A549 (cell line): Measurements from ENCODE around the gene CLEC2L. TPM values are rescaled to one million over a fixed set of nuclear protein-coding genes. Genes with fewer than 3 reads are reported as not detected.

ENCODE experiments used
- ATAC-seq, 2 experiments: fragments of 200-7000 bp in 1 of 2; fragments of >200 bp in 1 of 2; cut with Nextera tagmentation in 1 of 2; cut with Tn5 transposase in 1 of 2; 3 replicates each; pipeline versions ENCODE4 v1.8.0 to v1.9.1; 2018 to 2020; ENCODE audit warnings: mild to moderate bottlenecking in 1 of 2, moderate library complexity in 1 of 2
- CTCF ChIA-PET: fragments of 300-600 bp; sonication (Branson Sonifier 250); formaldehyde crosslinking; extraction: SDS; loops from one replicate; lab custom pipeline; 2021; ENCODE audit warnings: antibody characterized with exemption, inconsistent platforms; lab: Yijun Ruan, JAX
- POLR2A ChIA-PET: fragments of 350-600 bp; formaldehyde crosslinking; extraction: SDS; loops from one replicate; lab custom pipeline; 2021; ENCODE audit warnings: antibody characterized with exemption, inconsistent platforms; lab: Yijun Ruan, JAX
- DNase-seq, 2 experiments: peaks; one replicate each; pipeline versions ENCODE4 v3.0.0 to v3.0.0-alpha.2; 2011 to 2016; ENCODE audit warnings: low read depth in 1 of 2, low spot score in 1 of 2
- FAIRE-seq: peaks from 2 replicates; lab custom pipeline; 2011; peaks lifted over from hg19 to GRCh38; lab: Jason Lieb, UNC
- H3K27ac ChIP-seq, 2 experiments: fragments of >200 bp; sonication (Bioruptor Twin); formaldehyde crosslinking; 3 replicates each; pipeline ENCODE4 v1.5.1; 2016 to 2017
- H3K4me1 ChIP-seq: fragments of >200 bp; sonication (Bioruptor Twin); formaldehyde crosslinking; 3 replicates; pipeline ENCODE4 v1.6.1; 2016
- H3K4me2 ChIP-seq: fragments of >200 bp; sonication (Bioruptor Twin); formaldehyde crosslinking; 3 replicates; pipeline ENCODE4 v1.6.1; 2016
- H3K4me3 ChIP-seq: fragments of >200 bp; sonication (Bioruptor Twin); formaldehyde crosslinking; 3 replicates; pipeline ENCODE4 v1.5.1; 2016
- H3K9me3 ChIP-seq: fragments of >200 bp; sonication (Bioruptor Twin); formaldehyde crosslinking; 3 replicates; pipeline ENCODE4 v1.6.1; 2016
- CHD4 ChIP-seq: fragments of 200-600 bp; sonication (generic); IDR thresholded peaks from 2 replicates; pipeline ENCODE4 v1.6.1; 2016; ENCODE audit warnings: antibody characterized with exemption, mild to moderate bottlenecking, borderline replicate concordance
- EHF ChIP-seq: fragments of 250-450 bp; sonication (Bioruptor Pico); IDR thresholded peaks from 2 replicates; pipeline ENCODE4 v1.5.0; 2020; ENCODE audit warnings: mild to moderate bottlenecking
- ESRRA ChIP-seq: fragments of 150-350 bp; IDR thresholded peaks from 2 replicates; pipeline ENCODE4 v1.6.1; 2014; ENCODE audit warnings: mild to moderate bottlenecking, low read length, borderline replicate concordance
- FOSB ChIP-seq: fragments of 250-450 bp; sonication (Bioruptor Pico); IDR thresholded peaks from 2 replicates; pipeline ENCODE4 v1.5.0; 2020; ENCODE audit warnings: mild to moderate bottlenecking, moderate library complexity
- FOSL2 ChIP-seq, 2 experiments: fragments of 450-650 bp in 1 of 2; fragments of >200 bp in 1 of 2; sonication (Bioruptor Twin) in 1 of 2; formaldehyde crosslinking; IDR thresholded peaks; 2 replicates each; pipeline versions ENCODE4 v1.5.0 to v1.6.1; 2016 to 2020; ENCODE audit warnings: mild to moderate bottlenecking in 1 of 2, moderate library complexity in 1 of 2
- GATA3 ChIP-seq: IDR thresholded peaks from 2 replicates; pipeline ENCODE4 v1.6.1; 2012; ENCODE audit warnings: borderline replicate concordance
- KDM5A ChIP-seq: fragments of 200-600 bp; sonication (generic); IDR thresholded peaks from 2 replicates; pipeline ENCODE4 v1.6.1; 2016; ENCODE audit warnings: antibody characterized with exemption, mild to moderate bottlenecking
- MYC ChIP-seq: IDR thresholded peaks from 2 replicates; pipeline ENCODE4 v1.6.1; 2012; ENCODE audit warnings: mild to moderate bottlenecking, inconsistent platforms, low read length, improper control_type of control experiment, borderline replicate concordance
- NR3C1 ChIP-seq: fragments of >200 bp; sonication (Bioruptor Twin); formaldehyde crosslinking; IDR thresholded peaks from 3 replicates; pipeline ENCODE4 v1.6.1; 2017
- PHF8 ChIP-seq: fragments of 200-600 bp; sonication (generic); IDR thresholded peaks from 2 replicates; pipeline ENCODE4 v1.6.1; 2016; ENCODE audit warnings: low read depth, mild to moderate bottlenecking, antibody characterized with exemption, moderate library complexity, borderline replicate concordance
- POLR2AphosphoS2 ChIP-seq: conservative IDR thresholded peaks from 2 replicates; pipeline ENCODE4 v1.6.1; 2012; ENCODE audit warnings: low read length, improper control_type of control experiment, inconsistent platforms
- RAD21 ChIP-seq, 2 experiments: fragments of >200 bp in 1 of 2; sonication (Bioruptor Twin) in 1 of 2; formaldehyde crosslinking in 1 of 2; IDR thresholded peaks in 1 of 2; conservative IDR thresholded peaks in 1 of 2; 2 replicates in 1 of 2; 3 replicates in 1 of 2; pipeline ENCODE4 v1.6.1; 2012 to 2018; ENCODE audit warnings: inconsistent platforms in 1 of 2
- RNF2 ChIP-seq: fragments of 200-600 bp; sonication (generic); IDR thresholded peaks from 2 replicates; pipeline ENCODE4 v1.6.1; 2016; ENCODE audit warnings: low read depth, mild to moderate bottlenecking, antibody characterized with exemption, moderate library complexity, borderline replicate concordance
- TFCP2L1 ChIP-seq: fragments of 250-450 bp; sonication (Bioruptor Pico); IDR thresholded peaks from 2 replicates; pipeline ENCODE4 v1.5.0; 2021; ENCODE audit warnings: mild to moderate bottlenecking
- TP53 ChIP-seq: fragments of 250-450 bp; sonication (Bioruptor Pico); IDR thresholded peaks from 2 replicates; pipeline ENCODE4 v1.5.0; 2021; ENCODE audit warnings: mild to moderate bottlenecking, moderate library complexity
- WGBS: methylation state at CpG from one replicate; pipeline ENCODE4 v1.1.6; 2017; ENCODE audit errors: missing lambda C conversion rate; 5-methylcytosine and 5-hydroxymethylcytosine counted together
- polyA plus RNA-seq, 4 experiments: library from polyadenylated mRNA; depleted of rRNA in 3 of 4; stranded (reverse); fragments of >200 nt; fragmentation: RNase III in 1 of 4; extraction: RNeasy Plus Mini Kit Qiagen cat#74134 plus additional on column Dnase treatment in 1 of 4; gene quantifications; 2 replicates in 3 of 4; 3 replicates in 1 of 4; pipeline ENCODE4 v1.2.3, GENCODE V29; 2011 to 2017
- TF ChIP-seq, protein P1 (sequence below): fragments of 450-650 bp; IDR thresholded peaks from 2 replicates; pipeline ENCODE4 v1.6.1; 2014; ENCODE audit warnings: antibody characterized with exemption
- TF ChIP-seq, protein P2 (sequence below): fragments of >200 bp; sonication (Bioruptor Twin); formaldehyde crosslinking; IDR thresholded peaks from 3 replicates; pipeline ENCODE4 v1.5.1; 2016
- TF ChIP-seq, protein P3 (sequence below): fragments of 250-450 bp; sonication (Bioruptor Pico); IDR thresholded peaks from 2 replicates; pipeline ENCODE4 v1.5.0; 2020; ENCODE audit warnings: low read depth, mild to moderate bottlenecking, moderate library complexity
- TF ChIP-seq, protein P4 (sequence below): fragments of >200 bp; sonication (Bioruptor Twin); formaldehyde crosslinking; IDR thresholded peaks from 2 replicates; pipeline ENCODE4 v1.6.1; 2016
- TF ChIP-seq, protein P5 (sequence below): fragments of >200 bp; sonication (Bioruptor Twin); formaldehyde crosslinking; IDR thresholded peaks from 3 replicates; pipeline ENCODE4 v1.6.1; 2016

The CLEC2L gene
- polyA plus RNA-seq, 2 of the 4 experiments (the other 2 are of a cell fraction), result 0.28 TPM; not detected in 1

DNA sequence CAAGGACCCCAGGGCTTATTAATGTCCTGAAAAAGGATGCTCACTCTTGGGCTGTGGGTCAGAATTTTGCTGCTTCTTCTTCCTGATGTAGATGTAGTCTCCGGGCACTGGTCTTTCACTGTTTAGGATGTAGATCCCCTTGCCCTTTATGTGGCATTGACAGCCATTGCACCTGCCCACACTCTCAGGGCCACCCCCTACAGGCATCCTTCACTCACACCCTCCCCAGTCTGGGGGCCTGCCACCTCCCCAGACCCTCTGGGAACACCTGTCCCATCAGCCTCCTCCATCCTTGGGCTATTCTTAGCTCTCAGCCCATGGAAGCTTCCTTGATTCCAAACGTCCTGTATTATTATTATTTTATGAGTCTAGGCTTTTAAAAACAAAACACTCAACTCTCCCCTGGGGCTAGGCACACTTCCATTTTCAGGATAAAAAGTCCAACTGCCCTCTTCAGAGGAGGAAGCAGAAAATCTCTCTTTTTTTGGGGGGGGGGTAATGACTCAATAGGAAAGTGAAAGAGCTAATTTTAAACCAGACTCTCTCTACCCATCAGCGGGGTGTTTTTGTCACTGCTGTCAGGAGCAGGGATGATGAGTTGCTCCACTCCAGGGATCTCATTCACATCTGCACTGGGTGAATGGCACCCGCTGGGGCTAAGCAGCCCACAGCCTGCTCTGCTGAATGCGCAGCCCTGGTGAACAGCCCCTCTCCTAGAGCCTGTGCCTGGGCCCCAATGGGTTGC, 28.5 kb upstream of the CLEC2L start:
- H3K9me3 ChIP-seq, result 0 out of 3 replicates have a peak, but pooled peaks cover 4% of the 10 kb centered on the region
- no peak overlapping the region for H3K4me2 ChIP-seq
- ChIA-PET POLR2A (no interaction called here), CTCF (interaction anchor here (1.0 to 1.8 kb wide), 6 partner anchors 10 to 150 kb away, joined by 3 to 6 read pairs (median 4); partner anchors contain the start of gene KLRG2)
- no peak overlapping the region for H3K27ac ChIP-seq
- H3K4me3 ChIP-seq, result no peak overlapping the region
- DNase-seq (no peak), FAIRE-seq (no peak), ATAC-seq (no peak)
- 66% methylated on average over 5 of the region's 5 CpGs for WGBS
- TF ChIP-seq RAD21 (conservative IDR thresholded peaks at IDR 0.05 in 1 of 2, IDR thresholded peaks at IDR 0.05 in 1 of 2) (no peak), GATA3 (no peak), FOSB (CRISPR knock-in tag) (no peak), MYC (no peak), RNF2 (no peak), ESRRA (no peak), NR3C1 (no peak), KDM5A (no peak), PHF8 (no peak), EHF (CRISPR knock-in tag) (no peak), CHD4 (no peak), FOSL2 (IDR thresholded peaks at IDR 0.05) (no peak), FOSL2 (CRISPR knock-in tag; IDR thresholded peaks at IDR 0.05) (no peak), TP53 (CRISPR knock-in tag) (no peak), POLR2AphosphoS2 (no peak), TFCP2L1 (CRISPR knock-in tag) (no peak)
- TF ChIP-seq, protein P1, sequence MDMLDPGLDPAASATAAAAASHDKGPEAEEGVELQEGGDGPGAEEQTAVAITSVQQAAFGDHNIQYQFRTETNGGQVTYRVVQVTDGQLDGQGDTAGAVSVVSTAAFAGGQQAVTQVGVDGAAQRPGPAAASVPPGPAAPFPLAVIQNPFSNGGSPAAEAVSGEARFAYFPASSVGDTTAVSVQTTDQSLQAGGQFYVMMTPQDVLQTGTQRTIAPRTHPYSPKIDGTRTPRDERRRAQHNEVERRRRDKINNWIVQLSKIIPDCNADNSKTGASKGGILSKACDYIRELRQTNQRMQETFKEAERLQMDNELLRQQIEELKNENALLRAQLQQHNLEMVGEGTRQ, result no peak
- TF ChIP-seq, protein P2, sequence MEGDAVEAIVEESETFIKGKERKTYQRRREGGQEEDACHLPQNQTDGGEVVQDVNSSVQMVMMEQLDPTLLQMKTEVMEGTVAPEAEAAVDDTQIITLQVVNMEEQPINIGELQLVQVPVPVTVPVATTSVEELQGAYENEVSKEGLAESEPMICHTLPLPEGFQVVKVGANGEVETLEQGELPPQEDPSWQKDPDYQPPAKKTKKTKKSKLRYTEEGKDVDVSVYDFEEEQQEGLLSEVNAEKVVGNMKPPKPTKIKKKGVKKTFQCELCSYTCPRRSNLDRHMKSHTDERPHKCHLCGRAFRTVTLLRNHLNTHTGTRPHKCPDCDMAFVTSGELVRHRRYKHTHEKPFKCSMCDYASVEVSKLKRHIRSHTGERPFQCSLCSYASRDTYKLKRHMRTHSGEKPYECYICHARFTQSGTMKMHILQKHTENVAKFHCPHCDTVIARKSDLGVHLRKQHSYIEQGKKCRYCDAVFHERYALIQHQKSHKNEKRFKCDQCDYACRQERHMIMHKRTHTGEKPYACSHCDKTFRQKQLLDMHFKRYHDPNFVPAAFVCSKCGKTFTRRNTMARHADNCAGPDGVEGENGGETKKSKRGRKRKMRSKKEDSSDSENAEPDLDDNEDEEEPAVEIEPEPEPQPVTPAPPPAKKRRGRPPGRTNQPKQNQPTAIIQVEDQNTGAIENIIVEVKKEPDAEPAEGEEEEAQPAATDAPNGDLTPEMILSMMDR, result no peak
- TF ChIP-seq, protein P3, sequence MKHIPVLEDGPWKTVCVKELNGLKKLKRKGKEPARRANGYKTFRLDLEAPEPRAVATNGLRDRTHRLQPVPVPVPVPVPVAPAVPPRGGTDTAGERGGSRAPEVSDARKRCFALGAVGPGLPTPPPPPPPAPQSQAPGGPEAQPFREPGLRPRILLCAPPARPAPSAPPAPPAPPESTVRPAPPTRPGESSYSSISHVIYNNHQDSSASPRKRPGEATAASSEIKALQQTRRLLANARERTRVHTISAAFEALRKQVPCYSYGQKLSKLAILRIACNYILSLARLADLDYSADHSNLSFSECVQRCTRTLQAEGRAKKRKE (CRISPR knock-in tag), result no peak
- TF ChIP-seq, protein P4, sequence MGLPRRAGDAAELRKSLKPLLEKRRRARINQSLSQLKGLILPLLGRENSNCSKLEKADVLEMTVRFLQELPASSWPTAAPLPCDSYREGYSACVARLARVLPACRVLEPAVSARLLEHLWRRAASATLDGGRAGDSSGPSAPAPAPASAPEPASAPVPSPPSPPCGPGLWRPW, result no peak
- TF ChIP-seq, protein P5, sequence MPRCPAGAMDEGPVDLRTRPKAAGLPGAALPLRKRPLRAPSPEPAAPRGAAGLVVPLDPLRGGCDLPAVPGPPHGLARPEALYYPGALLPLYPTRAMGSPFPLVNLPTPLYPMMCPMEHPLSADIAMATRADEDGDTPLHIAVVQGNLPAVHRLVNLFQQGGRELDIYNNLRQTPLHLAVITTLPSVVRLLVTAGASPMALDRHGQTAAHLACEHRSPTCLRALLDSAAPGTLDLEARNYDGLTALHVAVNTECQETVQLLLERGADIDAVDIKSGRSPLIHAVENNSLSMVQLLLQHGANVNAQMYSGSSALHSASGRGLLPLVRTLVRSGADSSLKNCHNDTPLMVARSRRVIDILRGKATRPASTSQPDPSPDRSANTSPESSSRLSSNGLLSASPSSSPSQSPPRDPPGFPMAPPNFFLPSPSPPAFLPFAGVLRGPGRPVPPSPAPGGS, result no peak
- H3K4me1 ChIP-seq, result no peaks in the 10 kb centered on the region
